NB4 (cell line): ENCODE results near the gene MYO1G.

Experiments used
- DNase-seq: peaks from one replicate; pipeline ENCODE4 v3.0.0; 2010; ENCODE audit warnings: low read depth
- H3K4me3 ChIP-seq: one replicate; pipeline ENCODE4 v1.5.1; 2011; ENCODE audit warnings: mild to moderate bottlenecking, low read depth, low read length, moderate library complexity
- CTCF ChIP-seq: IDR thresholded peaks from one replicate; pipeline ENCODE4 v1.5.1; 2012; ENCODE audit warnings: low read depth, low read length
- MAX ChIP-seq: IDR thresholded peaks from 2 replicates; pipeline ENCODE4 v1.6.1; 2011; ENCODE audit warnings: low read depth, low read length
- MYC ChIP-seq: IDR thresholded peaks from 2 replicates; pipeline ENCODE4 v1.6.1; 2011; ENCODE audit warnings: low read depth, low read length
- POLR2A ChIP-seq: IDR thresholded peaks from 2 replicates; pipeline ENCODE4 v1.6.1; 2011; ENCODE audit warnings: mild to moderate bottlenecking; ENCODE audit not compliant: insufficient read length; ENCODE audit errors: extremely low read depth

The MYO1G gene

GRCh38 chr7:44912775-44913347, 66.0 kb downstream of the MYO1G start:
- no peak for DNase-seq
- no peak for TF ChIP-seq CTCF
- no peak for TF ChIP-seq POLR2A
- TF ChIP-seq MYC = no peak
- no peak; the same call in 1 of the 2 replicates for TF ChIP-seq MAX
- no peak overlapping the region for H3K4me3 ChIP-seq
